HL-60 (cell line): Measurements from ENCODE around the gene SHISA8.

Experiments used
- DNase-seq, 2 experiments: peaks; one replicate each; pipeline ENCODE4 v3.0.0-alpha.2; 2010 to 2020; ENCODE audit warnings: low read depth in 1 of 2, low spot score in 1 of 2
- H3K27ac ChIP-seq: fragments of 250-450 bp; sonication (Bioruptor Pico); replicated peaks from 2 replicates; pipeline ENCODE4 v1.5.1; 2020; ENCODE audit warnings: mild to moderate bottlenecking, moderate library complexity
- H3K27me3 ChIP-seq: fragments of 250-450 bp; sonication (Bioruptor Pico); 2 replicates; pipeline ENCODE4 v1.5.1; 2021; ENCODE audit warnings: mild to moderate bottlenecking, moderate library complexity; ENCODE audit not compliant: insufficient read depth, poor library complexity, severe bottlenecking
- H3K4me3 ChIP-seq: replicated peaks from 2 replicates; pipeline ENCODE4 v1.5.1; 2011; ENCODE audit warnings: mild to moderate bottlenecking, control low read depth, low read length; ENCODE audit not compliant: insufficient read depth
- GABPA ChIP-seq: IDR thresholded peaks from 2 replicates; pipeline ENCODE4 v1.6.1; 2012; ENCODE audit warnings: low read depth
- POLR2AphosphoS5 ChIP-seq: IDR thresholded peaks from 2 replicates; pipeline ENCODE4 v1.6.1; 2012; ENCODE audit warnings: low read depth
- SPI1 ChIP-seq: IDR thresholded peaks from 2 replicates; pipeline ENCODE4 v1.6.1; 2012; ENCODE audit warnings: low read depth, mild to moderate bottlenecking, borderline replicate concordance
- TF ChIP-seq, protein P1 (sequence below): IDR thresholded peaks from 2 replicates; pipeline ENCODE4 v1.6.1; 2012; ENCODE audit warnings: low read depth; ENCODE audit not compliant: insufficient replicate concordance
- TF ChIP-seq, protein P2 (sequence below): IDR thresholded peaks from one replicate; pipeline ENCODE4 v1.5.1; 2011; ENCODE audit warnings: low read length, control low read depth, inconsistent platforms; ENCODE audit not compliant: insufficient read depth

The SHISA8 gene

DNA sequence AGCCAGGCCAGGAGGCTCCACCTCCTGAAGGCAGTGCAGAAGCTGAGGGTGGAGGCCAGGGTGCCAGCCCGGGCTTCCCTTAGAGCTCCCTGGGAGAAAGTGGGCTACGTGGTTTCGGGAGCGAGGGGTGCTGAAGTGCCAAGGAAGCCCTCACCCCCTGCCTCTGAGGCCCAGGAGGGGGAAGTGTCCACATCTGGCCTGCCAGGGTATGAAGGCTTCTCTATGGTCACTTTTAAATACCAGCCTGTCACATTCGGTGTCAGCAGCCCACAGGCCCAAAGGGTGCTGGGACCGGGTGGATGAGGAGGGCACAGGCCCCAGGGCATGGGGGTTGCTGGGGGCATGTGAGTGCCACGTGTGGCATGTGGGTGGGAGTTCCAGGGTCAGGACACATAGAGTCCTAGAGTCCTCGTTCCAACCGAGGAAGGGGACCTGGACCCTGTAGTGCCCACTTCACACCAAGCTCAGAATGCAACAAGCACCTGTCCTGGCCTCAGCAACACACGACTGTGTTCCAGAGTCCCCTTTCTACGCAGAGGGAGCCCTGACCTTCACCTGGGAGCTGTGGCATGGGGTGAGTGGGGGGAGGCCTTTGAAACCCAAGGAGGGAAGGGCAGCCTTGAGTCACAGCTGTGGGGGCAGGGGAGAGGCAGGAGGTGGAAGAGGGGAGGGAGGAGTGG, 1.7 kb downstream of the SHISA8 start:
- Histone ChIP-seq H3K27ac (no peak overlapping the region), H3K4me3 (no peak overlapping the region), H3K27me3 (peaks cover 61% of the 10 kb centered on the region)
- DNase-seq = no peak
- TF ChIP-seq, protein P1, sequence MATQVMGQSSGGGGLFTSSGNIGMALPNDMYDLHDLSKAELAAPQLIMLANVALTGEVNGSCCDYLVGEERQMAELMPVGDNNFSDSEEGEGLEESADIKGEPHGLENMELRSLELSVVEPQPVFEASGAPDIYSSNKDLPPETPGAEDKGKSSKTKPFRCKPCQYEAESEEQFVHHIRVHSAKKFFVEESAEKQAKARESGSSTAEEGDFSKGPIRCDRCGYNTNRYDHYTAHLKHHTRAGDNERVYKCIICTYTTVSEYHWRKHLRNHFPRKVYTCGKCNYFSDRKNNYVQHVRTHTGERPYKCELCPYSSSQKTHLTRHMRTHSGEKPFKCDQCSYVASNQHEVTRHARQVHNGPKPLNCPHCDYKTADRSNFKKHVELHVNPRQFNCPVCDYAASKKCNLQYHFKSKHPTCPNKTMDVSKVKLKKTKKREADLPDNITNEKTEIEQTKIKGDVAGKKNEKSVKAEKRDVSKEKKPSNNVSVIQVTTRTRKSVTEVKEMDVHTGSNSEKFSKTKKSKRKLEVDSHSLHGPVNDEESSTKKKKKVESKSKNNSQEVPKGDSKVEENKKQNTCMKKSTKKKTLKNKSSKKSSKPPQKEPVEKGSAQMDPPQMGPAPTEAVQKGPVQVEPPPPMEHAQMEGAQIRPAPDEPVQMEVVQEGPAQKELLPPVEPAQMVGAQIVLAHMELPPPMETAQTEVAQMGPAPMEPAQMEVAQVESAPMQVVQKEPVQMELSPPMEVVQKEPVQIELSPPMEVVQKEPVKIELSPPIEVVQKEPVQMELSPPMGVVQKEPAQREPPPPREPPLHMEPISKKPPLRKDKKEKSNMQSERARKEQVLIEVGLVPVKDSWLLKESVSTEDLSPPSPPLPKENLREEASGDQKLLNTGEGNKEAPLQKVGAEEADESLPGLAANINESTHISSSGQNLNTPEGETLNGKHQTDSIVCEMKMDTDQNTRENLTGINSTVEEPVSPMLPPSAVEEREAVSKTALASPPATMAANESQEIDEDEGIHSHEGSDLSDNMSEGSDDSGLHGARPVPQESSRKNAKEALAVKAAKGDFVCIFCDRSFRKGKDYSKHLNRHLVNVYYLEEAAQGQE = no peak
- TF ChIP-seq SPI1 (no peak), GABPA (no peak), POLR2AphosphoS5 (no peak)
- TF ChIP-seq, protein P2, sequence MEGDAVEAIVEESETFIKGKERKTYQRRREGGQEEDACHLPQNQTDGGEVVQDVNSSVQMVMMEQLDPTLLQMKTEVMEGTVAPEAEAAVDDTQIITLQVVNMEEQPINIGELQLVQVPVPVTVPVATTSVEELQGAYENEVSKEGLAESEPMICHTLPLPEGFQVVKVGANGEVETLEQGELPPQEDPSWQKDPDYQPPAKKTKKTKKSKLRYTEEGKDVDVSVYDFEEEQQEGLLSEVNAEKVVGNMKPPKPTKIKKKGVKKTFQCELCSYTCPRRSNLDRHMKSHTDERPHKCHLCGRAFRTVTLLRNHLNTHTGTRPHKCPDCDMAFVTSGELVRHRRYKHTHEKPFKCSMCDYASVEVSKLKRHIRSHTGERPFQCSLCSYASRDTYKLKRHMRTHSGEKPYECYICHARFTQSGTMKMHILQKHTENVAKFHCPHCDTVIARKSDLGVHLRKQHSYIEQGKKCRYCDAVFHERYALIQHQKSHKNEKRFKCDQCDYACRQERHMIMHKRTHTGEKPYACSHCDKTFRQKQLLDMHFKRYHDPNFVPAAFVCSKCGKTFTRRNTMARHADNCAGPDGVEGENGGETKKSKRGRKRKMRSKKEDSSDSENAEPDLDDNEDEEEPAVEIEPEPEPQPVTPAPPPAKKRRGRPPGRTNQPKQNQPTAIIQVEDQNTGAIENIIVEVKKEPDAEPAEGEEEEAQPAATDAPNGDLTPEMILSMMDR = no peak

DNA sequence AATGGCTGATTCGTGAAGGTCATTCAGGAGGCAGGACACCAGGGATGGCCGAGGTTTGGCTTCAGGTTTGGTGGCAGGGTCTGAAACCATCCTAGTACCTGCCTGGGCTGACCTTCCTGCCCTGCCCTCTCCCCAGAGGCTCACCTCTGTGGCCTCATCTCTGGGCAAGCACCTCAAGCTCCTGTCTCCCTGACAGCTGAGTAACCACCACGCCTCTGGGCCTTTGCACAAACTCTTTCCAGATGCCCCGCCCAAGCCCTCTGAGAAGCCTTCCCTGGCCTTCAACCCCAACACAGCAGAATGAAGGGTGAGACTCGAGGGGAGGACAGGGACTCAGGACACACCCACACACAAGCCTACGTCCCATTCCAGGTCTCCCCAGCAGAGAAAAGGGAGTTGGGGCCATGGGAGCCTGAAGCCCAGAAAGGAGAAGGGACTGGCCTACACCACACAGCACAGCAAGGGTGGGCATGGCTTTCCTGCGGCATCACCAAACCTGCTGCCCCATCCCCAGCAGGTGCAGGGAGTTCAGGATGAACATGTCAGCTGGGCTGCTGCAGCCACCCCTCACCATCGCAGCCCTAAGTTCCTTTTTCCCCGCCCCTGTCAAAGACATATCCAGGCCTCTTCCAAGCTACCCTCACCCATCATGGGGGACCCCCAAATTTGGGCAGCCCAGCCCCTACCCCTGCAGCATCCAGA, 2.4 kb downstream of the SHISA8 start:
- TF ChIP-seq SPI1 = no peak
- TF ChIP-seq, protein P1 = no peak
- no peak for TF ChIP-seq GABPA
- TF ChIP-seq, protein P2 = no peak
- TF ChIP-seq POLR2AphosphoS5 = no peak
- no peak overlapping the region for H3K4me3 ChIP-seq
- H3K27ac ChIP-seq = no peak overlapping the region
- no peak for DNase-seq
- H3K27me3 ChIP-seq = peaks cover 59% of the 10 kb centered on the region

DNA sequence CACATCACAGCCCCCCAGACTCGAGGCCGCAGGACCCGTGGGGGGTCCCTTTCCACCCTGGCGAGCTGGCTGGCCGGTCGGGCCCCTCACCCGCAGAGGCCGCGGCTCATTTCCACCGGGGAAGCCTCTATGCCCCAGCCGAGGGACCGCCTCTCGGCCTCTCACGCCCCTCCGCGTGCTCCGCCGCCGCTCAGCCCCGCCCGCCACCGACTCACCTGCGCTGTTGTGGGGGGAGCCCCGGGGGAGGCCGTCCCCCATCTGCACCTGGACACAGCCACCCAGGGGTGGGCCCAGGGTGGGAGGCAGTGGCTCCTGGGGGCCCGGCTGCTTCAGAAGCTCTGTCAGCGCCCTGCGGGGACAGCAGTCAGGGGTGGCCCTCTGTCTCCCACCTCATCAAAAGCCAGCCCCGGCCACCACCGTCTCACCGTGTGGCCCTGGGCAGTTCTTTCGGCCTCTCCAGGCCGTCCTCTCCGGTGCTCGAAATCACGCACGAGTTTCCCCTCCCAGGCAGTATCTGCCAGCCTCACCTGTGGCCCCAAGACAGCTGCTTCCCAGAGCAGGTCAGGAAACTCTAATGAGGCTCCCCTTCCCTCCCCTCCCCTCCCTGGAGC, 3.8 kb downstream of the SHISA8 start:
- DNase-seq = no peak
- TF ChIP-seq, protein P2 = no peak
- TF ChIP-seq SPI1 (no peak), GABPA (no peak), POLR2AphosphoS5 (no peak)
- TF ChIP-seq, protein P1 = no peak
- Histone ChIP-seq H3K27ac (no peak overlapping the region), H3K4me3 (no peak overlapping the region), H3K27me3 (peaks cover 48% of the 10 kb centered on the region)
